DND-41 (cell line): Measurements from ENCODE around the gene DMPK.

Experiments used
- ATAC-seq: fragments of 200-7000 bp; cut with Tn5 transposase; 3 replicates; pipeline ENCODE4 v1.9.1; 2021; ENCODE audit warnings: low read depth; ENCODE audit not compliant: insufficient read depth
- DNase-seq: peaks from one replicate; pipeline ENCODE4 v3.0.0-alpha.2; 2020
- H2AFZ ChIP-seq: 2 replicates; pipeline ENCODE4 v1.6.0; 2012; ENCODE audit warnings: low read depth, low read length
- H3K27ac ChIP-seq: 2 replicates; pipeline ENCODE4 v1.5.1; 2012; ENCODE audit warnings: low read length, inconsistent platforms
- H3K27me3 ChIP-seq: fragments of 200-600 bp; sonication (generic); 2 replicates; pipeline ENCODE4 v1.6.0; 2012; ENCODE audit warnings: low read length, mild to moderate bottlenecking, inconsistent platforms; ENCODE audit not compliant: insufficient read depth, poor library complexity
- H3K36me3 ChIP-seq: 2 replicates; pipeline ENCODE4 v1.5.1; 2012; ENCODE audit warnings: low read length, inconsistent platforms; ENCODE audit not compliant: insufficient read depth
- H3K4me1 ChIP-seq: 2 replicates; pipeline ENCODE4 v1.5.1; 2012; ENCODE audit warnings: mild to moderate bottlenecking, low read length; ENCODE audit not compliant: insufficient read depth
- H3K4me2 ChIP-seq: 2 replicates; pipeline ENCODE4 v1.6.0; 2012; ENCODE audit warnings: mild to moderate bottlenecking, moderate library complexity, low read length, inconsistent platforms; ENCODE audit not compliant: insufficient read depth
- H3K4me3 ChIP-seq, 2 experiments: fragments of 200-600 bp in 1 of 2; shearing (Covaris generic) in 1 of 2; 2 replicates each; pipeline ENCODE4 v1.5.1; 2012 to 2016; ENCODE audit warnings: inconsistent platforms in 2 of 2, low read length in 2 of 2, mild to moderate bottlenecking in 2 of 2, low read depth in 1 of 2, moderate library complexity in 1 of 2
- H3K79me2 ChIP-seq: 2 replicates; pipeline ENCODE4 v1.6.0; 2012; ENCODE audit warnings: low read length, inconsistent platforms; ENCODE audit not compliant: insufficient read depth
- H3K9ac ChIP-seq: 2 replicates; pipeline ENCODE4 v1.6.0; 2012; ENCODE audit warnings: low read depth, mild to moderate bottlenecking, inconsistent platforms, low read length, moderate library complexity
- H3K9me3 ChIP-seq: 2 replicates; pipeline ENCODE4 v1.5.1; 2012; ENCODE audit warnings: low read length, moderate library complexity, mild to moderate bottlenecking, inconsistent platforms; ENCODE audit not compliant: insufficient read depth, severe bottlenecking
- H4K20me1 ChIP-seq: 2 replicates; pipeline ENCODE4 v1.6.0; 2012; ENCODE audit warnings: low read length; ENCODE audit not compliant: insufficient read depth
- CTCF ChIP-seq: IDR thresholded peaks from 2 replicates; pipeline ENCODE4 v1.5.1; 2012; ENCODE audit warnings: borderline replicate concordance, low read length, moderate library complexity, mild to moderate bottlenecking; ENCODE audit not compliant: poor library complexity, severe bottlenecking; ENCODE audit errors: extremely low read depth
- EZH2 ChIP-seq: IDR thresholded peaks from 3 replicates; pipeline ENCODE4 v1.6.1; 2012; ENCODE audit warnings: borderline replicate concordance, low read depth, mild to moderate bottlenecking, moderate library complexity, low read length, inconsistent platforms; ENCODE audit not compliant: severe bottlenecking

Gene DMPK

GRCh38 chr19:45764475-45764874 is 17.8 kb downstream of the DMPK start:
- Histone ChIP-seq H3K27ac (no peak overlapping the region), H3K4me2 (no peak overlapping the region), H2AFZ (no peak overlapping the region), H3K9me3 (no peaks in the 10 kb centered on the region), H3K79me2 (no peaks in the 10 kb centered on the region), H3K4me1 (peaks cover 10% of the 10 kb centered on the region), H4K20me1 (no peaks in the 10 kb centered on the region), H3K36me3 (no peaks in the 10 kb centered on the region), H3K9ac (no peak overlapping the region), H3K4me3 (no peak overlapping the region), H3K27me3 (no peaks in the 10 kb centered on the region)
- no peak for TF ChIP-seq EZH2
- no peak for TF ChIP-seq CTCF
- ATAC-seq (no peak), DNase-seq (no peak)

GRCh38 chr19:45763691-45764294 is 18.5 kb downstream of the DMPK start:
- DNase-seq, result no peak
- no peak overlapping the region for H3K4me3 ChIP-seq
- no peak for ATAC-seq
- no peaks in the 10 kb centered on the region for H3K36me3 ChIP-seq
- no peak for TF ChIP-seq EZH2
- TF ChIP-seq CTCF, result no peak
- no peaks in the 10 kb centered on the region for H3K27me3 ChIP-seq
- no peaks in the 10 kb centered on the region for H3K9me3 ChIP-seq
- H4K20me1 ChIP-seq, result no peaks in the 10 kb centered on the region; the same call in 1 of the 2 replicates
- H3K4me2 ChIP-seq, result no peak overlapping the region
- no peak overlapping the region for H3K9ac ChIP-seq
- no peaks in the 10 kb centered on the region for H3K79me2 ChIP-seq
- H3K27ac ChIP-seq, result no peak overlapping the region
- peaks cover 10% of the 10 kb centered on the region for H3K4me1 ChIP-seq
- H2AFZ ChIP-seq, result no peak overlapping the region

DNA sequence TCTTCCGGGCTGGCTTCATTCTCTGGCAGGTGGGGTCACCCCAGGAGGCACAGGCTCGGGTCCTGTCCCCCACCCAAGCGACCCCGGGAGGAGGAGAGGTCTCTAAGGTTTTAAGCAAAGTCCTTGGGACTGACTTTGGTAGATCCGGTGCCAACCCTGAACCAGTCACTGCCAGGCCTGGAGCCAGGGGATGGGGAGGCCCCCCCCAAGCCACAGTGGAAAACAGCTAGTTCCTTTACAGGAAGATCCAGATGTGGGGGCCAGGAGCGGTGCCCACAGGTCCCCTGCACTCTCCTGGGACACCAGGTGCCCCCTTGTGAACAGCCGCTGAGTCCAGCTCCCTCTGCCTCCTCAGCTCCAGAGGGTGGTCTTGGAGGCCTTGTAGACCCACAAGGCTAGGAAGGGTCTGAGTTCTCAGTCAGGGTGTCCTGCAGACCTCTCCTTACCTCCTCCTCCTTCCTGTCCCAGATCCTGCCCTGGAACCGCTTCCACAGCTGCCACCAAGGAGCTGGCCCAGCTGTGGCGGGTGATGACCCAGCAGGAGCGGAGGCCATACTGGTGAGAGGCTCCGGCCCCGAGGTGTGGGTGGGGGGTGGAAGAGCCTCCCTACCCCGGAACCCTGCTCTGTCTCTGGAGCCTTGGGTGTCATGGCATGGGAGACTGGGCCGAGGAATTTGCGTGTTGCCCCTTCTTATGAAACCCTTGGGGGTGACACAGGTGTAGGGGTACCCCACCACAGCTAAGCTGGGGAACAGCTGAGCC is 19.2 kb downstream of the DMPK start:
- Histone ChIP-seq H2AFZ (no peak overlapping the region), H3K4me1 (peaks cover 5% of the 10 kb centered on the region), H3K9me3 (no peaks in the 10 kb centered on the region), H3K79me2 (no peaks in the 10 kb centered on the region), H3K4me3 (no peak overlapping the region), H3K36me3 (no peaks in the 10 kb centered on the region), H4K20me1 (no peaks in the 10 kb centered on the region; the same call in 1 of the 2 replicates), H3K27ac (no peak overlapping the region), H3K9ac (no peak overlapping the region), H3K4me2 (no peak overlapping the region), H3K27me3 (no peaks in the 10 kb centered on the region)
- DNase-seq (no peak), ATAC-seq (no peak)
- no peak for TF ChIP-seq CTCF
